ENCODE results near the gene SLC4A8.
"Not testable (repeated sequence)": the region's sequence is repeated elsewhere in the genome, so short reads cannot be mapped to it uniquely, and the experiment has no call there.

SLC4A8 gene

GRCh38 chr12:51505360-51506105, 80.9 kb downstream of the SLC4A8 start:
- TF ChIP-seq ZFX (IDR thresholded peaks at IDR 0.05; ENCODE audit: borderline replicate concordance) (no peak), CTCF (IDR thresholded peaks at IDR 0.05) (no peak)
- no peak overlapping the region for H3K27ac ChIP-seq

GRCh38 chr12:51507178-51507577, 82.5 kb downstream of the SLC4A8 start:
- TF ChIP-seq ZFX (IDR thresholded peaks at IDR 0.05; ENCODE audit: borderline replicate concordance) = no peak
- no peak for TF ChIP-seq CTCF (IDR thresholded peaks at IDR 0.05)
- no peak overlapping the region for H3K27ac ChIP-seq

GRCh38 chr12:51508285-51508684, 83.7 kb downstream of the SLC4A8 start:
- TF ChIP-seq CTCF (IDR thresholded peaks at IDR 0.05) = no peak
- TF ChIP-seq ZFX (IDR thresholded peaks at IDR 0.05; ENCODE audit: borderline replicate concordance) = no peak
- H3K27ac ChIP-seq = no peak overlapping the region

- H3K27ac ChIP-seq = no peak overlapping the region
- no peak for TF ChIP-seq CTCF (IDR thresholded peaks at IDR 0.05)
- TF ChIP-seq ZFX (IDR thresholded peaks at IDR 0.05; ENCODE audit: borderline replicate concordance) = no peak
Measured at GRCh38 chr12:51511546-51512260, 87.1 kb downstream of the SLC4A8 start.

- TF ChIP-seq ZFX (IDR thresholded peaks at IDR 0.05; ENCODE audit: borderline replicate concordance) (no peak), CTCF (IDR thresholded peaks at IDR 0.05) (no peak)
- no peak overlapping the region for H3K27ac ChIP-seq
Measured at GRCh38 chr12:51512438-51512837, 87.8 kb downstream of the SLC4A8 start.

GRCh38 chr12:51515037-51515436, 90.4 kb downstream of the SLC4A8 start:
- H3K27ac ChIP-seq = not testable (repeated sequence)

- no peak overlapping the region for H3K27ac ChIP-seq
- TF ChIP-seq CTCF (IDR thresholded peaks at IDR 0.05) (no peak), ZFX (IDR thresholded peaks at IDR 0.05; ENCODE audit: borderline replicate concordance) (no peak)
Measured at GRCh38 chr12:51517316-51517715, 92.7 kb downstream of the SLC4A8 start.

All from 22Rv1 (cell line).